ENCODE data around the gene CSMD2.

Gene CSMD2

GRCh38 chr1:33687000-33687399, 478.0 kb downstream of the CSMD2 start:
- no peaks in the 10 kb centered on the region for H3K4me1 ChIP-seq (ENCODE audit: insufficient read depth, low read length)
- H2AFZ ChIP-seq (ENCODE audit: low read depth, low read length) = no peak overlapping the region
- H3K4me3 ChIP-seq (ENCODE audit: low read length) = no peak overlapping the region
- no peaks in the 10 kb centered on the region for H3K27me3 ChIP-seq (ENCODE audit: insufficient read depth, low read length)
- H3K36me3 ChIP-seq (ENCODE audit: insufficient read depth, low read length) = no peaks in the 10 kb centered on the region
- no peaks in the 10 kb centered on the region for H3K9me3 ChIP-seq (ENCODE audit: low read length)

GRCh38 chr1:33686551-33686950, 478.5 kb downstream of the CSMD2 start:
- Histone ChIP-seq H3K27me3 (ENCODE audit: insufficient read depth, low read length) (no peaks in the 10 kb centered on the region), H3K4me1 (ENCODE audit: insufficient read depth, low read length) (no peaks in the 10 kb centered on the region), H3K9me3 (ENCODE audit: low read length) (no peaks in the 10 kb centered on the region), H2AFZ (ENCODE audit: low read depth, low read length) (no peak overlapping the region), H3K36me3 (ENCODE audit: insufficient read depth, low read length) (no peaks in the 10 kb centered on the region), H3K4me3 (ENCODE audit: low read length) (no peak overlapping the region)

GRCh38 chr1:33685256-33685655, 479.8 kb downstream of the CSMD2 start:
- no peak overlapping the region for H3K4me3 ChIP-seq (ENCODE audit: low read length)
- no peaks in the 10 kb centered on the region for H3K27me3 ChIP-seq (ENCODE audit: insufficient read depth, low read length)
- H3K36me3 ChIP-seq (ENCODE audit: insufficient read depth, low read length) = no peaks in the 10 kb centered on the region
- H2AFZ ChIP-seq (ENCODE audit: low read depth, low read length) = no peak overlapping the region
- H3K4me1 ChIP-seq (ENCODE audit: insufficient read depth, low read length) = no peaks in the 10 kb centered on the region
- H3K9me3 ChIP-seq (ENCODE audit: low read length) = no peaks in the 10 kb centered on the region

- no peaks in the 10 kb centered on the region for H3K9me3 ChIP-seq (ENCODE audit: low read length)
- H3K27me3 ChIP-seq (ENCODE audit: insufficient read depth, low read length) = no peaks in the 10 kb centered on the region
- H3K36me3 ChIP-seq (ENCODE audit: insufficient read depth, low read length) = no peaks in the 10 kb centered on the region
- H3K4me3 ChIP-seq (ENCODE audit: low read length) = no peak overlapping the region
- H2AFZ ChIP-seq (ENCODE audit: low read depth, low read length) = no peak overlapping the region
- no peaks in the 10 kb centered on the region for H3K4me1 ChIP-seq (ENCODE audit: insufficient read depth, low read length)
These were observed 480.4 kb downstream of the CSMD2 start for GRCh38 chr1:33684396-33685179.

- Histone ChIP-seq H3K4me3 (ENCODE audit: low read length) (no peak overlapping the region), H3K36me3 (ENCODE audit: insufficient read depth, low read length) (no peaks in the 10 kb centered on the region), H3K9me3 (ENCODE audit: low read length) (no peaks in the 10 kb centered on the region), H3K27me3 (ENCODE audit: insufficient read depth, low read length) (no peaks in the 10 kb centered on the region), H3K4me1 (ENCODE audit: insufficient read depth, low read length) (no peaks in the 10 kb centered on the region), H2AFZ (ENCODE audit: low read depth, low read length) (no peak overlapping the region)
These were observed 481.1 kb downstream of the CSMD2 start for GRCh38 chr1:33683913-33684312.

- H2AFZ ChIP-seq (ENCODE audit: low read depth, low read length) = no peak overlapping the region
- H3K9me3 ChIP-seq (ENCODE audit: low read length) = no peaks in the 10 kb centered on the region
- no peaks in the 10 kb centered on the region for H3K36me3 ChIP-seq (ENCODE audit: insufficient read depth, low read length)
- H3K4me3 ChIP-seq (ENCODE audit: low read length) = no peak overlapping the region
- no peaks in the 10 kb centered on the region for H3K27me3 ChIP-seq (ENCODE audit: insufficient read depth, low read length)
- H3K4me1 ChIP-seq (ENCODE audit: insufficient read depth, low read length) = no peaks in the 10 kb centered on the region
These were observed 482.7 kb downstream of the CSMD2 start for GRCh38 chr1:33682371-33682770.

GRCh38 chr1:33680281-33680840, 484.7 kb downstream of the CSMD2 start:
- no peaks in the 10 kb centered on the region for H3K27me3 ChIP-seq (ENCODE audit: insufficient read depth, low read length)
- H3K4me1 ChIP-seq (ENCODE audit: insufficient read depth, low read length) = no peaks in the 10 kb centered on the region
- no peak overlapping the region for H2AFZ ChIP-seq (ENCODE audit: low read depth, low read length)
- H3K36me3 ChIP-seq (ENCODE audit: insufficient read depth, low read length) = no peaks in the 10 kb centered on the region
- H3K9me3 ChIP-seq (ENCODE audit: low read length) = no peaks in the 10 kb centered on the region
- no peak overlapping the region for H3K4me3 ChIP-seq (ENCODE audit: low read length)

GRCh38 chr1:33670567-33670966, 494.5 kb downstream of the CSMD2 start:
- Histone ChIP-seq H3K4me1 (ENCODE audit: insufficient read depth, low read length) (no peaks in the 10 kb centered on the region), H3K36me3 (ENCODE audit: insufficient read depth, low read length) (no peaks in the 10 kb centered on the region), H3K9me3 (ENCODE audit: low read length) (no peaks in the 10 kb centered on the region), H3K4me3 (ENCODE audit: low read length) (no peak overlapping the region), H2AFZ (ENCODE audit: low read depth, low read length) (no peak overlapping the region), H3K27me3 (ENCODE audit: insufficient read depth, low read length) (no peaks in the 10 kb centered on the region)

GRCh38 chr1:33668695-33669094, 496.3 kb downstream of the CSMD2 start:
- Histone ChIP-seq H3K4me3 (ENCODE audit: low read length) (no peak overlapping the region), H3K9me3 (ENCODE audit: low read length) (no peaks in the 10 kb centered on the region), H2AFZ (ENCODE audit: low read depth, low read length) (no peak overlapping the region), H3K27me3 (ENCODE audit: insufficient read depth, low read length) (no peaks in the 10 kb centered on the region), H3K4me1 (ENCODE audit: insufficient read depth, low read length) (no peaks in the 10 kb centered on the region), H3K36me3 (ENCODE audit: insufficient read depth, low read length) (no peaks in the 10 kb centered on the region)

- Histone ChIP-seq H3K36me3 (ENCODE audit: insufficient read depth, low read length) (no peaks in the 10 kb centered on the region), H3K4me3 (ENCODE audit: low read length) (no peak overlapping the region), H2AFZ (ENCODE audit: low read depth, low read length) (no peak overlapping the region), H3K27me3 (ENCODE audit: insufficient read depth, low read length) (no peaks in the 10 kb centered on the region), H3K4me1 (ENCODE audit: insufficient read depth, low read length) (no peaks in the 10 kb centered on the region), H3K9me3 (ENCODE audit: low read length) (no peaks in the 10 kb centered on the region)
These were observed 497.4 kb downstream of the CSMD2 start for GRCh38 chr1:33667386-33668282.

- Histone ChIP-seq H3K9me3 (ENCODE audit: low read length) (no peaks in the 10 kb centered on the region), H3K27me3 (ENCODE audit: insufficient read depth, low read length) (no peaks in the 10 kb centered on the region), H2AFZ (ENCODE audit: low read depth, low read length) (no peak overlapping the region), H3K4me3 (ENCODE audit: low read length) (no peak overlapping the region), H3K4me1 (ENCODE audit: insufficient read depth, low read length) (peaks cover 3% of the 10 kb centered on the region), H3K36me3 (ENCODE audit: insufficient read depth, low read length) (no peaks in the 10 kb centered on the region)
These were observed 498.4 kb downstream of the CSMD2 start for GRCh38 chr1:33666616-33667015.

GRCh38 chr1:33661811-33662454, 503.1 kb downstream of the CSMD2 start:
- Histone ChIP-seq H3K27me3 (ENCODE audit: insufficient read depth, low read length) (no peaks in the 10 kb centered on the region), H3K4me3 (ENCODE audit: low read length) (no peak overlapping the region), H3K9me3 (ENCODE audit: low read length) (no peaks in the 10 kb centered on the region), H3K36me3 (ENCODE audit: insufficient read depth, low read length) (no peaks in the 10 kb centered on the region), H3K4me1 (ENCODE audit: insufficient read depth, low read length) (peaks cover 3% of the 10 kb centered on the region), H2AFZ (ENCODE audit: low read depth, low read length) (no peak overlapping the region)

- Histone ChIP-seq H3K9me3 (ENCODE audit: low read length) (no peaks in the 10 kb centered on the region), H3K4me3 (ENCODE audit: low read length) (no peak overlapping the region), H2AFZ (ENCODE audit: low read depth, low read length) (no peak overlapping the region), H3K27me3 (ENCODE audit: insufficient read depth, low read length) (no peaks in the 10 kb centered on the region), H3K36me3 (ENCODE audit: insufficient read depth, low read length) (no peaks in the 10 kb centered on the region), H3K4me1 (ENCODE audit: insufficient read depth, low read length) (peaks cover 3% of the 10 kb centered on the region)
These were observed 504.1 kb downstream of the CSMD2 start for GRCh38 chr1:33660956-33661355.
